Trophoblast cell (in vitro differentiated cells and primary cell): Measurements from ENCODE around the gene RAD9B.
"Not testable (repeated sequence)": the region's sequence is repeated elsewhere in the genome, so short reads cannot be mapped to it uniquely, and the experiment has no call there.

Experiments
- DNase-seq, 2 donors: peaks; one replicate each; pipeline ENCODE4 v3.0.0-alpha.2; 2016
- H2AFZ ChIP-seq: 2 replicates; pipeline ENCODE4 v1.6.1; 2013; ENCODE audit warnings: low read length, moderate library complexity, mild to moderate bottlenecking; ENCODE audit not compliant: insufficient read depth, poor library complexity
- H2AK5ac ChIP-seq: 2 replicates; pipeline ENCODE4 v1.6.1; 2013; ENCODE audit warnings: mild to moderate bottlenecking, low read length
- H2BK120ac ChIP-seq: 2 replicates; pipeline ENCODE4 v1.6.1; 2013; ENCODE audit warnings: low read length, mild to moderate bottlenecking, moderate library complexity; ENCODE audit not compliant: insufficient read depth, poor library complexity
- H2BK12ac ChIP-seq: 2 replicates; pipeline ENCODE4 v1.6.1; 2013; ENCODE audit warnings: mild to moderate bottlenecking, low read length, moderate library complexity
- H2BK5ac ChIP-seq: 2 replicates; pipeline ENCODE4 v1.6.1; 2013; ENCODE audit warnings: low read length, low read depth, moderate library complexity, mild to moderate bottlenecking; ENCODE audit not compliant: poor library complexity
- H3K14ac ChIP-seq: 2 replicates; pipeline ENCODE4 v1.6.1; 2013; ENCODE audit warnings: mild to moderate bottlenecking, low read length
- H3K18ac ChIP-seq: 2 replicates; pipeline ENCODE4 v1.6.1; 2013; ENCODE audit warnings: mild to moderate bottlenecking, low read length
- H3K23ac ChIP-seq: 2 replicates; pipeline ENCODE4 v1.6.1; 2013; ENCODE audit warnings: low read length
- H3K27ac ChIP-seq: 2 replicates; pipeline ENCODE4 v1.5.1; 2013; ENCODE audit warnings: low read depth, mild to moderate bottlenecking, inconsistent platforms, low read length, moderate library complexity
- H3K27me3 ChIP-seq: 2 replicates; pipeline ENCODE4 v1.6.1; 2013; ENCODE audit warnings: inconsistent platforms, mild to moderate bottlenecking, low read length, moderate library complexity; ENCODE audit not compliant: insufficient read depth
- H3K36me3 ChIP-seq, 2 experiments: 1 replicate in 1 of 2; 2 replicates in 1 of 2; pipeline ENCODE4 v1.6.1; 2013; ENCODE audit warnings: low read length in 2 of 2, mild to moderate bottlenecking in 2 of 2, moderate library complexity in 1 of 2; ENCODE audit not compliant: insufficient read depth in 2 of 2, control insufficient read depth in 1 of 2
- H3K4ac ChIP-seq: 2 replicates; pipeline ENCODE4 v1.6.1; 2013; ENCODE audit warnings: low read depth, mild to moderate bottlenecking, low read length, moderate library complexity
- H3K4me1 ChIP-seq, 2 experiments: 1 replicate in 1 of 2; 2 replicates in 1 of 2; pipeline ENCODE4 v1.6.1; 2013; ENCODE audit warnings: low read length in 2 of 2, mild to moderate bottlenecking in 2 of 2, moderate library complexity in 1 of 2; ENCODE audit not compliant: insufficient read depth in 2 of 2, control insufficient read depth in 1 of 2
- H3K4me2 ChIP-seq: 2 replicates; pipeline ENCODE4 v1.6.1; 2013; ENCODE audit warnings: inconsistent platforms, mild to moderate bottlenecking, low read length, moderate library complexity
- H3K4me3 ChIP-seq: 2 replicates; pipeline ENCODE4 v1.5.1; 2013; ENCODE audit warnings: mild to moderate bottlenecking, low read depth, low read length, inconsistent platforms
- H3K79me1 ChIP-seq: one replicate; pipeline ENCODE4 v1.6.1; 2013; ENCODE audit warnings: low read length
- H3K79me2 ChIP-seq: 2 replicates; pipeline ENCODE4 v1.6.1; 2013; ENCODE audit warnings: low read length, mild to moderate bottlenecking; ENCODE audit not compliant: control insufficient read depth, insufficient read depth, poor library complexity
- H3K9ac ChIP-seq: 2 replicates; pipeline ENCODE4 v1.6.1; 2013; ENCODE audit warnings: mild to moderate bottlenecking, low read length
- H3K9me3 ChIP-seq: 2 replicates; pipeline ENCODE4 v1.6.1; 2013; ENCODE audit warnings: low read depth, mild to moderate bottlenecking, control low read depth, inconsistent platforms, low read length; ENCODE audit not compliant: insufficient read depth
- H4K12ac ChIP-seq: 2 replicates; pipeline ENCODE4 v1.6.1; 2013; ENCODE audit warnings: low read depth, mild to moderate bottlenecking, low read length, moderate library complexity
- H4K8ac ChIP-seq: 2 replicates; pipeline ENCODE4 v1.6.1; 2013; ENCODE audit warnings: low read depth, mild to moderate bottlenecking, low read length, moderate library complexity
- H4K91ac ChIP-seq: one replicate; pipeline ENCODE4 v1.6.1; 2013; ENCODE audit warnings: low read depth, mild to moderate bottlenecking, low read length, moderate library complexity
- WGBS: extraction: QIAGEN DNeasy Blood & Tissue Kit; methylation state at CpG from one replicate; pipeline ENCODE4 v1.1.7; 2013; ENCODE audit warnings: missing lambda C conversion rate; ENCODE audit not compliant: insufficient read length, insufficient coverage; ENCODE audit errors: extremely low coverage; 5-methylcytosine and 5-hydroxymethylcytosine counted together

RAD9B gene

DNA sequence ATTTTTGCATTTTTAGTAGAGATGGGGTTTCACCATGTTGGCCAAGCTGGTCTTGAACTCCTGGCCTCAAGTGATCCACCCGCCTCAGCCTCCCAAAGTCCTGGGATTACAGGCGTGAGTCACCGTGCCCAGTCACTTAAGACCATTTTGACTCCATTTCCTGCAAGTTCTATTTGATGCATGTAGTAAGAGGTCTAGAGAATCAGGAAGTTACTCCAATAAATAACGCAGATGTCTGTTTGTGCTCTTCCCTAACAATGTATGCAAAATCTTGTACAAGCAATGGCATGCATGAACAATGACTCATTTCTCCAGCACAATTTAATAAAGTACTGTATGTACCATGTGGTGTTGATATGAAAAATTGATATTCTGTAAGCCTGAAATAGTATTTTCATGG lies 43.1 kb downstream of the RAD9B start:
- not testable (repeated sequence) for DNase-seq, H2BK12ac ChIP-seq, H4K12ac ChIP-seq, H2BK120ac ChIP-seq, H3K36me3 ChIP-seq, H3K9me3 ChIP-seq, H4K91ac ChIP-seq, H4K8ac ChIP-seq, H3K79me2 ChIP-seq, H2BK5ac ChIP-seq, H3K4me2 ChIP-seq, H3K79me1 ChIP-seq, H3K4me3 ChIP-seq, H3K9ac ChIP-seq, H3K4ac ChIP-seq, H2AK5ac ChIP-seq, H3K4me1 ChIP-seq, H2AFZ ChIP-seq, H3K27me3 ChIP-seq, H3K18ac ChIP-seq, H3K27ac ChIP-seq, H3K23ac ChIP-seq, H3K14ac ChIP-seq
- no CpG with 5 or more reads among the region's 4 CpGs for WGBS

- DNase-seq: no peak
- no peak overlapping the region for H3K4me3 ChIP-seq
- H3K4me1 ChIP-seq: peaks cover 0 to 5% of the 10 kb centered on the region in 2 experiments
- H3K36me3 ChIP-seq: peaks cover 2% of the 10 kb centered on the region in 2 experiments
- no peak overlapping the region for H3K18ac ChIP-seq
- H2BK120ac ChIP-seq: no peak overlapping the region
- H3K9me3 ChIP-seq: no peaks in the 10 kb centered on the region
- H3K4me2 ChIP-seq: no peak overlapping the region
- H3K4ac ChIP-seq: no peak overlapping the region
- H4K91ac ChIP-seq: no peak overlapping the region
- H3K14ac ChIP-seq: no peak overlapping the region
- H3K79me2 ChIP-seq: no peaks in the 10 kb centered on the region
- H4K8ac ChIP-seq: no peak overlapping the region
- no peak overlapping the region for H3K23ac ChIP-seq
- H3K27ac ChIP-seq: no peak overlapping the region
- no peaks in the 10 kb centered on the region for H3K27me3 ChIP-seq
- no peak overlapping the region for H4K12ac ChIP-seq
- H3K9ac ChIP-seq: no peak overlapping the region
- no peak overlapping the region for H2BK12ac ChIP-seq
- H2AK5ac ChIP-seq: no peak overlapping the region
- no peaks in the 10 kb centered on the region for H3K79me1 ChIP-seq
- WGBS: no CpG with 5 or more reads among the region's 10 CpGs
- no peak overlapping the region for H2BK5ac ChIP-seq
- H2AFZ ChIP-seq: no peak overlapping the region
Measured at GRCh38 chr12:110545812-110546211, 43.7 kb downstream of the RAD9B start.

DNA sequence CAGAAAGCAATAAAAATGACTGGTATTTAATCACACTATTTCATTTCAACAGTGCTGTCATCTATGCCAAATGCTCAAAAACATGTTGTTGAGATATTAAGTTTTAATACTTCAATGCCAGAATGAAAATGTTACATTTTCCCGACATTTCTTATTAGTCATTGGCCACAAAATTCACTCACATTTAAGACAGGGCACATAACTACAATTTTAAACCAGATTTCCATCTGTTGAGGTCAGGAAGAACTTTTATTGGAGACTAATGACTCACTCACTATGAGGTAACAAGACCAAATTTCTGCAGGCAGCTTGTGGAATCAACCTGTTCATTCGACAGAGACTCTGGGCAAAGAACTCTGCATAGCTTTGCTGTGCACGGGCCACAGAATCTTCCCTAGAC lies 44.2 kb downstream of the RAD9B start:
- Histone ChIP-seq H3K79me2 (no peaks in the 10 kb centered on the region), H3K36me3 (peaks cover 2 to 4% of the 10 kb centered on the region in 2 experiments), H2AFZ (no peak overlapping the region), H3K14ac (no peak overlapping the region), H3K18ac (no peak overlapping the region), H3K4me3 (no peak overlapping the region), H4K91ac (no peak overlapping the region), H3K4me2 (no peak overlapping the region), H3K9ac (no peak overlapping the region), H2BK5ac (no peak overlapping the region), H3K27me3 (no peaks in the 10 kb centered on the region), H3K4ac (no peak overlapping the region), H3K79me1 (no peaks in the 10 kb centered on the region), H3K23ac (no peak overlapping the region), H3K4me1 (peaks cover 0 to 5% of the 10 kb centered on the region in 2 experiments), H2BK12ac (no peak overlapping the region), H4K12ac (no peak overlapping the region), H3K9me3 (no peaks in the 10 kb centered on the region), H4K8ac (no peak overlapping the region), H3K27ac (no peak overlapping the region), H2AK5ac (no peak overlapping the region), H2BK120ac (no peak overlapping the region)
- WGBS: no CpG with 5 or more reads among the region's 3 CpGs
- DNase-seq: peak; percentile 27 to 77

DNA sequence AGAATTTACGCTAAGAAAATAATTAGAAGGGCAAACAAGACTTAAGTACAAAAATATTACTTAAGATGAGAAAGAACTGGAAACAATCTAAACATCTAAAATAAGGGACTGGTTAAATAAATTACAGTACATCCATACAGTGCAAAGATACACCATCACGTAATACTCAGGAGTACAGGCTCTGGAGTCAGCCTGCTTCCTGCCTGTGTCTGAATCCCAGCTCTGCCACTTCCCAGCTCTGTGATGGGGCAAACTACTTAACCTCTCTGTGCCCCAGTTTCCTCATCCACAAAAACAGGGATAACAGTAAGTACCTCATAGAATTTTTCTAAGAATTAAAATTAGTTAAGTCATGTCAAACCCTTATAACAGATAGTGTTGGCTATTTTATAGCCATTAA lies 45.0 kb downstream of the RAD9B start:
- H3K79me1 ChIP-seq: no peaks in the 10 kb centered on the region
- no peak overlapping the region for H3K18ac ChIP-seq
- no peaks in the 10 kb centered on the region for H3K27me3 ChIP-seq
- no CpG with 5 or more reads among the region's 2 CpGs for WGBS
- H2AFZ ChIP-seq: no peak overlapping the region
- H3K14ac ChIP-seq: no peak overlapping the region
- H3K9ac ChIP-seq: no peak overlapping the region
- peaks cover 2% of the 10 kb centered on the region in 2 experiments for H3K36me3 ChIP-seq
- no peak overlapping the region for H3K27ac ChIP-seq
- H2BK5ac ChIP-seq: no peak overlapping the region
- H3K4me1 ChIP-seq: peaks cover 0 to 5% of the 10 kb centered on the region in 2 experiments
- no peak overlapping the region for H2BK12ac ChIP-seq
- H2AK5ac ChIP-seq: no peak overlapping the region
- H4K91ac ChIP-seq: no peak overlapping the region
- H2BK120ac ChIP-seq: no peak overlapping the region
- no peak overlapping the region for H4K8ac ChIP-seq
- H3K4me3 ChIP-seq: no peak overlapping the region
- no peak for DNase-seq
- no peaks in the 10 kb centered on the region for H3K79me2 ChIP-seq
- H3K23ac ChIP-seq: no peak overlapping the region
- H3K4ac ChIP-seq: no peak overlapping the region
- no peak overlapping the region for H4K12ac ChIP-seq
- H3K4me2 ChIP-seq: no peak overlapping the region
- H3K9me3 ChIP-seq: no peaks in the 10 kb centered on the region
